ENCODE results near the gene FBXO7.

The FBXO7 gene

DNA sequence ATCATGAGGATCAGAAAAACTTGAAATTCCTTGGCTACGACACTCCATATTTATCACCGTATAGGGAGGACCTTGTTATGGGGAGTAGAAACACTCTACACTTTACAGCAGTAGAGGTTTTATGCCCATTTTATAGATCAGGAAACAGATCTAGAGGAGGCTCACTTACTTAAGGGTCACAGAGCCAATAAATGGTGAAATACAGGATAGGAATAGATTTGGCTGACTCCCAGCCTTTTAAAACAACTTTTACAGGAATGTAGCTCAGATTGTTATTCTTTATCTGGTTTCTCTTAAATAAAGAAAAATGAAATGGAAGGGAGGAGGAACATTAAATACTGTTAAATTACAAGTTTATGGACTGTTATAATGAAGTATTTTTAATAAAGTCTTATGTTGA is 14.8 kb downstream of the FBXO7 start:
- DNase-seq (ENCODE audit: low read depth in 2 of 2) = no peak

DNA sequence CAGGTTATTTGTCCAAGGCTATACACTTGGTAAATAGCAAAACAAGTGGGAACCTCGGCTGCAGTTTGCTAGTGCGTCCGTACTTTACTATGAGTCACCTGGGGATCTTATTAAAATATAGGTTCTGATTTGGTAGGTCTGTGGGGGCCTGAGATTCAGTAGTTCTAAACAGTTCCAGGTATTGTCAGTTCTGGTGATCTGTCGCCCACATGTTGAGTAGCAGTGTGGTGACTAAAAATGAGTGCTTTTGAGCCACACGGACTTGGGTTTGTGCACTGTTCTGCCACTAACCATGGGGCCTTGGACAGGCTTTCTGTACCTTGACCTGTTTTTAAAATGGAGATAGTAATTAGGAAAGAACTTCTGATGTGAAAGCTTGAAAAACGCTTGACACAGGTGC is 15.7 kb downstream of the FBXO7 start:
- DNase-seq (ENCODE audit: low read depth in 2 of 2) = no peak

DNA sequence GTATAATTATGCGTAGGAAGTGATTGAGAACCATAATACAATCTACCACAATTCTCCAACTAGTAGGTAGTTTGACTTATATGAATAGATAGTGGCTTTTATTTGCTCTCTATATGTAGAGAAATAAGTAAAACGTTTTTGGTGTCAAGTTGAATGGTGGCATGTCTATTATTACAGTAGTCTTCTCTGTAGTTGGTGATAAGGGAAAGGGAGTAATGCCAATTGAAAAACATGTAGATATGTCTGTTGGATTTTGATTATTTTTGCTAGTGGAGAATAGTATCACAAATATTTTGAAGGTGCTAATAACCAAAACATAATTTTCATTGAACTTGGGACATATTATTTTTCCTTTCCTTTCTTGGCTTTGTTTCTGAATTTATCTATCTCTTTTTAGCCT is 17.5 kb downstream of the FBXO7 start:
- no peak for DNase-seq (ENCODE audit: low read depth in 2 of 2)

DNA sequence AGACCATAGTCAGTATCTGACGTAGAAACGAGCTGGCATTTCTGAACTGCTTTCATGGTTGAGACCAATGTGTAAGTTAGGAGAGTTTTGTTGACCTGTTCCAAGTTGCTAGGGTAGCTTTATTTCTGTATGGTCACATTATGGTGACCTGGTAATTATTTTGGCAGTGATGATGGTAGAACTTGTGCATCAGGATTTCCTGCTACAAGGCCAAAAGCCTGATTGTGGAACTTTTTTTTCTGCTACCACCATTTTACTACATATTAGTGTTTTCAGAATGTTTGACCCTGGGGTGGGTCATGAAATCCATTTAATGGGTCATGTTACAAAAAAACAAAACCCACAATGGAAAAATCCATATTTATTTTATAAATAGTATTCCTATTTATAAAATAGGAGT is 18.9 kb downstream of the FBXO7 start:
- DNase-seq (ENCODE audit: low read depth in 2 of 2) = no peak

DNA sequence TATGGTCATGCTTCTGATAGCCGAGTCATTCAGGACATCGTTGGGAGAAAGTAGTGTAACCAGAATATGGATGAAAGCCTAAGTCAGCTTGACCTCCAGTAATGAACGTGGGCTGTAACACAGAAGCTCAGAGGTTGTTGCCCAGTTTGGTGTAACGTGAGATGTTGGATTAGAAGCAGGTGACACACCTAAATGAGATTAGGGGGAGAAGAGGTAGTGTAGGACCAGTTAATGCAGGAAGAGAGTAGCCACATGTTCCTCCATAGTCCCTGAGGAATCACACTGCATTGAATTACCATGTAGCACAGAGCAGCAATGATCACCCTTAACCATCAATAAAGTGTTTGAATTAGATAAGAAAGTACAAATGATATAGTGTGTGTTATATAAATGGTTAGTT is 20.4 kb downstream of the FBXO7 start:
- no peak for DNase-seq (ENCODE audit: low read depth in 2 of 2)

DNA sequence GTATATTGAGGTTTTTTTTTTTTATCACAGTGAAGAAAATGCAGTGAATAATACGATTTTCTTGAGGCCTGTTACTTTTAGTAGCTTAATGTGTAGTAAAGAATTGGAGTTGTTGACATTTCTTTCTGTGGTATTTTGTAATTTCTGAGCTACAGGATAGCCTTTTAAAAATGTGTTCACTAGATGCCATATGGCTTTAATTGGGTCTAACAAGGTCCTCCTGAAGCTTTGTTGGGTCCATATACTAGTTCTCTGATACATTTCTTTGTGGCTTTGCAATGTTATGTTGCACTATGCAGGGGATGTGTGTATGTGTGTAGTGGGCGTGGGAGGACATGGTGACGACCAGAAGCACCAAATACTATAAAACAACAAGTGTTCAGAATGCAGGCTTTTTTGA is 25.1 kb downstream of the FBXO7 start:
- DNase-seq (ENCODE audit: low read depth in 2 of 2) = no peak

DNA sequence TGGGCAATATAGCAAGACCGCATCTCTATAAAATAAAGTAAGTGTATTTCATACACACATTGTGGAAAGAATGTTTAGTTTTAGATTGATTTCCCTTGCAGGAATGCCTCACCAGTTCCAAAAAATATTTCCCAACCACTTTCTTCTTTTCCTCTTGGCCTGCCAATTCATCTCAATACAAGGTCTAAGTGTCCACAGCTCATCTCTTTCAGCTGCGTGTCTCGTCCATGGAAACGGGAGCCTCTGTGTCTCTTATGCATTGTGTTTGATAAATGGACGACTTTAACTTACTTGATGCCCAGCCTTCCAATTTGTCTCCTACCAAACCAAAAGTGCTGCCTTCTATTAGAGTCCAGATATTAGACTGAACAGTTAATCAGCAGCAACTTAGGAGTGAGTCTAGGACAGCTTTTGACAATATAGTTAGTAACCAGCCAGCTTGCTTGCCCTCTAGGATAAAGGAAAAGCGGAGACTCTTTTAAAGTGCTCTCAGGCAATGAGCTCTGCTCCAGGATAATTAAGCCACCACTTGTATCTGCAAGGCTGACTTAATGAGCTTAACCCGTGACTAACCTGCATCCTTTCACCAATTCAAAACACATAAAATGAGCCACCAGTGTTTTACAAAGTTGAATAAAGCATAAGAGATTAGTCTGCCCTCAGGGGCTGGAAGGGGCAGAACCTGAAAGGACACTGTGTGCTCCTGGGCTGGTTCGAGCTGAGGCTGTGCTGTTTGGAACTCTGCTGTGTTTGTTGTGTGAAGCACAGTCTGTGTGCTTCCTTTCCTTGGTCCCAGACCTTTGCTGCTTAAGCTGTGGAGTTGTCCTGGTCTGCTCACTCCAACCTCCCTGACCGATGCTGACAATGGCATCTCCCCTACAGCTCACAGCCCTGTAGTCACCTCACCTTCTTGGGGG is 27.5 kb downstream of the FBXO7 start:
- no peak for DNase-seq (ENCODE audit: low read depth in 2 of 2)

DNA sequence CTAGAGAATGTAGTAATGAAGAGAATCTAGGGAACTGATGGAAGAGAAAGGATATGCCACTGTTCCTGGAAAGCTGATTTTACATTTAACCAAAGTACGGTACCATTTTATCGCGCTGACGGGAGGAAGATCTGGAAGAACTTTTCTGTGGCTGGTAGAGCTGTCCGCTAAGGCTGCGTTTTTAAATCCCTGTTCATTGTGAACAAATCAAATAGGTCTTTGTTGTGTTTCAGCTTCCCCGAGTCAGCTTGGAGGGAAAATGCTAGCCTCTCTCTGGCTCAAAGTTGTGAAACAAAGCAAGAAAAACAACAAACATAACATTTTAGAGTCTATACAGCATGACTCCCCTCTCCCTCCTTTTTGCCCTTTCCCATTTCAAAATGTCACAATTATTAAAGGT is 34.4 kb downstream of the FBXO7 start:
- DNase-seq (ENCODE audit: low read depth in 2 of 2) = no peak

DNA sequence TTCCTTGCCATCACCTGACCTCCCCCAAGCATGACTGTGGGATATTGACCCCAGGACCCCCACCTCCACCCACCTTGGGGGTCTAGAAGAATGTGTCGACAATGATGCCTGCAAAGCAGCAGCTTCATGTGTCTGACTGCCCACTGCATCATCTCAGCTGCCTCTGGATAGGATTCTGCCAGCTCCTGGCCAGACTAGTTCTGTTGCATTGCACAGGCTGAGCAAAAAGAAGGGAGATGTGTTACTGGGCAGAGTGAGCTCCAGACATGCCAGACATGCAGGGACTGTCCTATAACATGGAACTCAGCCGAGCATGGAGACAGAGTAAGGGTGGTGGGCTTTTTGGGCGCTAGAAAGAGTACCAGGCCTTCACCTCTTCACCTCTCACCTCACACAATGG is 36.7 kb downstream of the FBXO7 start:
- no peak for DNase-seq (ENCODE audit: low read depth in 2 of 2)

DNA sequence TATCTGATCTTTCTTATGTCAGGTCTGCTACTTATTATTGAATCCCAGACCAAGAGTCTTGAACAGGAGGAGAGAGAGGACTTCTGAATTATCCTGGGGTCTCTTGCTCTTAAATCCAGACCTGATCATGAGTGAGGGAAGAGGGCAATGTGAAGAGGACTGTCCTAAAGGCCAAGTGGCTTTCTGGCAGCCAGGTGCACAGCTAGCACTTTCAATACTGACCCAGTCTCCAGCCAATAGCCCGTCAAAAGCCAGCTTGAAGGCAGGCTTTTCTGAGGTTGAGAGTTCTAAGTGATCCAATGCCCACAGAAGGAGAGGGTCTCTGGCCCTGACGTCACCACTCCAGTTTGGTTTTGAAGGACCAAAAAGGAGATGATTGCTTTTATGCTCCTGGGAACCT is 37.2 kb downstream of the FBXO7 start:
- no peak for DNase-seq (ENCODE audit: low read depth in 2 of 2)

DNA sequence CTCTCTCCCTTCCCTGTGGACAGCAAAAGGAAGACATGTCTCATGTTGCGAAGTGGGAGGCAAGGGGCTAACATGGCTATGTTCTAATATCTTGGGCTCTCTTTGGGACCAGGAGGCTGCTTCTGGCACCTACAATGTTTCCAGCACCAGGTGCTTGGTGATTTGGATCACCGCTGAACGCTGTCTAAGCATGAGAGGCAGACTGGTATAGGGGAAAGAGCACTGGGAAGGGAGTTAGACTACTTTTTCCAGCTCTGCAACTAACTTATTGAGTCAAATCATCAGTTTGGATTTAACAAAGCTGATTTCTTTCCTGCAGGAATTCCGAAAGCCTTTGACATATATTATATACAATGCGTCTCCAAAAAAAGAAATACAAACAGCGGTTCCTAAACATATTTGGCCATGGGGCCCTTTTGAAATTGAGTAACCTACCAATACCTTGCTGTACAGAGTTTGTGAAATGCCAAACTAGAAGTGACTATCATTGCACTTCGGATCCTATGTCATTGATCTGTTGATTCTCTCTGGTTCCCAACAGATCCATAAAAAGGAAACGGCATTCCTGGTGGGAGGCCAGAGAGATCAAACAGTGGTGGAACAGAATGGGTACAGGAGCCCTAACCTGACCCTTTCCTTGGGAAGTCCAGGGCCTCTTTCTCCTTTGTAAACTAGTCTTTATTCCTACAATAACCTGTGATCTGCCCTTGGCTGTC is 37.8 kb downstream of the FBXO7 start:
- DNase-seq (ENCODE audit: low read depth in 2 of 2) = no peak

DNA sequence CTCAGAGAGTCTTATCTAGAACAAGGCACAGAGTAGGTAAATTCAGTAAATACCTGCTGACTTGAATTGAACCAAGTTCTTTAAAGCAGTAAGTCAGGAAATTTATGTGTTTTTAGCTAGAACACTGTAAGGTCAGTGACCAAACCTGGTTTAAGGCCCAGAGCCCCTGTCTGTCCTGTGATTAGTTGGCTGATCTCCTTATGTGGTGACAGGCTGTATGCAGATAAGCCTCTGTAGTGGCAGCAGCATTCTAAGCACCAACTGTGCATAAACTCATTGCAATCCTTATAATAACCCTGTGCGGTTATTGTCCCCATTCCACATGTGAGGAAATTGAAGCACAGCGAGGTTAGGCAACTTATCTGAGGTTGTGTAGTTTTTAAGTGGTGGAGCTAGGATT is 40.5 kb downstream of the FBXO7 start:
- DNase-seq (ENCODE audit: low read depth in 2 of 2) = no peak

DNA sequence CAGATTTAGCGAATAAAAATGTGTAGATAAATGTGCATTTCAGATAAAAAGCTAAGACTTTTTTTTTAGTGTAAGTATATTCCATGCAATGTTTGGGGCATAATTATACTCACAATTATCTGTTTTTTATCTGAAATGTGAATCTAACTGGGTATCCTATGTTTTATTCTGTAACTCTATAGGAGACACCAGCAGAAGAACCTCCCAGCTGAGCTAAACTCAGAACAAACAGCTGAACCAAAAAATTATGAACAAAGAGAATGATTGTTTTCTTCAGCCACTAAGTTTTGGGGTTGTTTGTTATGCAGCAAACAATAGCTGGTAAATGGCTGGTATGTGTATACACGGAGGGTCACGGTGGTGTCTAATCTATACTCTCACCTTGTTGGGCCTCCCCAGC is 42.9 kb downstream of the FBXO7 start:
- no peak for DNase-seq (ENCODE audit: low read depth in 2 of 2)

DNA sequence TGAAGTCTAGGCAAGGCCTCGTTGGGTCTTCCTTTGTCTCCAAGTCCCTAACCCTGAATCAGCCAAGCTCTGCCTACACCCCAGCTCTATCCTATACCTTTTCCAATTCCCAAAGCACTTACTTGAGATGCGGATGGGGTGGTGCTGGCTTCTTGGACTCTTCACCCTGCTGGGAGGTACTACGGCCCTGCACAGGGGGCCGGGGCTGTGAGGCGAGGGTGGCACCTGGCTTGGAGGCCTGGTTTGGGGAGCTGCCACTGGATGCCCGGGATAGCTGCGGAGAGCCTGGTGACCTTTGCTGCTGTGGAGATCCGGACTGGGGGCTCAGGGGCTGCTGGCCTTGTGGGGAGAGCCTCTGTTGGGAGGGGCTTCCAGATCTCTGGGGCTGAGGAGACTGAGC is 43.3 kb downstream of the FBXO7 start:
- DNase-seq (ENCODE audit: low read depth in 2 of 2) = no peak

DNA sequence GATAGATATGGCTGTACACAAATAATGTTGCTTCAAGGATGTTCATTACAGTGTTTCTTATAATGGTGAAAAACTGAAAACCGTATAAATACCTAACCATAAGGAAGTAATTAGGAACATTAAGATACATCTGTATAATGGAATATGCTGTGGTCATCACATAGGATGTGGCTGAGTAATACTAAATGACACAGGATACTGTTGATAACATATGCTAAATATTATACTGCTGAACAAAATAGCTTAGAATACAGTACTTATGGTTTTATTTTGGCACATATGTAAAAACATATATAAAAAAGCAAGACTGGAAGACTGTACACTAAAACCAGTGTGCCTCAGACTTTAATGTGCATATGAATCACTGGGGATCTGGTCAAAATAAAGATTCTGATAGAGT is 43.8 kb downstream of the FBXO7 start:
- DNase-seq (ENCODE audit: low read depth in 2 of 2) = no peak

DNA sequence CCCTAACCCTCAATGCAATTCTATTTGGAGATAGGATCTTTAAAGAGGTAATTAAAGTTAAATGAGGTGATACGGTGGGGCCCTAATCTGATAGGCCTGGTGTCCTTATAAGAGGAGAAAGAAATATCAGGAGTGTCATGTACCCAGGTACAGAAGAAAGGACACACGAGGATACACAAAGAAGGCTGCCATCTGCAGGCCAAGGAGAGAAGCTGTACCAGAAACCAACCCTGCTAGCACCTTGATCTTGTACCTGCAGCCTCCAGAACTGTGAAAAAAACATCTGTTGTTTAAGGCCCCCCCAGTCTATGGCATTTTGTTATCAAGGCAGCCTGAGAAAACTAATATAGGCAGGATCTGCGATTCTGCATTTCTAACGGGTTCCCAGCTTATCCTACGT is 44.2 kb downstream of the FBXO7 start:
- no peak for DNase-seq (ENCODE audit: low read depth in 2 of 2)

DNA sequence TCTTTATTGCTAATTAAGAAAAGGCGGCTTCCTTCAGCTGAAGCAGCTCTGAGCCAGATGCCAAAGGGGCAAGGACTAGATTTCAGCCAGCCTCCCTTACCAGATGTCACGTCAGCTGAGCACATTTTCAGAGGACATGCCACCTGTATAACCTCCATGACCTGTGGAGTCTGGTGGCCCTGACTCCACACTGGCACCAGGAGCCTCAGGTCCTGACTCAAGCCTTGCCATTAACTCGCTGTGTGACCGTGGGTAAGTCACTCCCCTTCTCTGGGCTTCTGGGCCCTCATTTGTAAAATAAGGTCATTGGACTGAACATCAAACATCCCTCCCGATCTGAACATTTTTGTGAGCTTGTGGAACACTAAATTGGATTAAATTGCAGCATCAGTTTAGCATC is 46.0 kb downstream of the FBXO7 start:
- DNase-seq (ENCODE audit: low read depth in 2 of 2) = no peak

DNA sequence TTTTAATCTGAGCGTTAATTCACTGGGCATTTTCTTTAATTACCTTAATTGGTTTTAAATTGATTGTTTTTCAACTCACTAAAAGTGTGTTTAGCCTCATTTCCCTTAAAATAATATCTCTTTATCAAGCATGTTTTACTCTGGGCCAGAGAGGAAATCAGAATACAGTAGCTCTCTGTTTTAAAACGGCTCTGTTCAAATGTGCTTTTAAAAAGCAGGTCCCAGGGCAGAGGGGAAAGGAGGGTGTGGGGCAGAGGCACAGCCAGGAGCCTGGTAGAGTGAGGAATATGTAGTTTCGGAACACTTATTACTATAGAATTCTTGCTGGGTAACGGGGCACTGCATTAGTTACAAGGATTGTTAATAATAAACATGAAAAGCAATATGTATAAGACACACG is 47.6 kb downstream of the FBXO7 start:
- DNase-seq (ENCODE audit: low read depth in 2 of 2) = no peak

DNA sequence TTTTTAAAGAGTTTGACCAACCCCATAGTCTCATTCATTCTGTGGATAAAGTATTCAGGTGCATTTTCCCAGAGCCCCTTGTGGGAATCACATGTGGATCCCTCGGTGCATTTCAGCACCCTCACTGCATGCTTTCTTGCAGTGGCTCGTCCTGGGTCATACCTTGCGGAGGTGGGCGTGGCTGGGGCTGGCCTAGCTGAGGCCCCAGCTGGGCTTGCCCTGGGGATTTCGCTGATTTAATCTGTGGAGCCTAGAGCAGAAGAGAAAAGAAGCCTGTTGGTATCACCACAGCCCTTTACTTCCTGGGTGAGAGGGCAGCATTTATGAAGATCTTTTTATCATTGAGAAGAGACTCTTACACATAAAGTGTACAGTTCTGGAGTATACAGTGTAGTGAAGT is 53.1 kb downstream of the FBXO7 start:
- no peak for DNase-seq (ENCODE audit: low read depth in 2 of 2)

DNA sequence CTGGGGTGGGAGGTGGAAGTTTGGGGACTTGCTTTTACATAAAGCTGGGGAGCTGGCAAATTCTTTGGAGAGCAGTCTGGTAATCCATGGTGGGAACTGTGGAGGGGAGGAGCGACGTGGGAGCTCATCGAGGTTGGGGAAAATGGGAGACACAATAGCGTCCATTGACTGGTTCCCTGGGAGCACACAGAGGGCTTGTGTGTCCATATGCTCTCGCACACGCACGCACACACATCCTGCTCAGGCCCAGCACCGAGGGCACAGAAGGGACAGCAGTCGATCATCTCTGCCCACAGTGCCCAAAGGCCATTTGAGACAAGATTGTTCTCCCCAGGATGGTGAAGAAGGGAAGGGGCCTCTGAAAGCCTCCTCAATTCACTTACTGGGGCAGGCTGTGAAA is 53.7 kb downstream of the FBXO7 start:
- DNase-seq (ENCODE audit: low read depth in 2 of 2) = no peak

DNA sequence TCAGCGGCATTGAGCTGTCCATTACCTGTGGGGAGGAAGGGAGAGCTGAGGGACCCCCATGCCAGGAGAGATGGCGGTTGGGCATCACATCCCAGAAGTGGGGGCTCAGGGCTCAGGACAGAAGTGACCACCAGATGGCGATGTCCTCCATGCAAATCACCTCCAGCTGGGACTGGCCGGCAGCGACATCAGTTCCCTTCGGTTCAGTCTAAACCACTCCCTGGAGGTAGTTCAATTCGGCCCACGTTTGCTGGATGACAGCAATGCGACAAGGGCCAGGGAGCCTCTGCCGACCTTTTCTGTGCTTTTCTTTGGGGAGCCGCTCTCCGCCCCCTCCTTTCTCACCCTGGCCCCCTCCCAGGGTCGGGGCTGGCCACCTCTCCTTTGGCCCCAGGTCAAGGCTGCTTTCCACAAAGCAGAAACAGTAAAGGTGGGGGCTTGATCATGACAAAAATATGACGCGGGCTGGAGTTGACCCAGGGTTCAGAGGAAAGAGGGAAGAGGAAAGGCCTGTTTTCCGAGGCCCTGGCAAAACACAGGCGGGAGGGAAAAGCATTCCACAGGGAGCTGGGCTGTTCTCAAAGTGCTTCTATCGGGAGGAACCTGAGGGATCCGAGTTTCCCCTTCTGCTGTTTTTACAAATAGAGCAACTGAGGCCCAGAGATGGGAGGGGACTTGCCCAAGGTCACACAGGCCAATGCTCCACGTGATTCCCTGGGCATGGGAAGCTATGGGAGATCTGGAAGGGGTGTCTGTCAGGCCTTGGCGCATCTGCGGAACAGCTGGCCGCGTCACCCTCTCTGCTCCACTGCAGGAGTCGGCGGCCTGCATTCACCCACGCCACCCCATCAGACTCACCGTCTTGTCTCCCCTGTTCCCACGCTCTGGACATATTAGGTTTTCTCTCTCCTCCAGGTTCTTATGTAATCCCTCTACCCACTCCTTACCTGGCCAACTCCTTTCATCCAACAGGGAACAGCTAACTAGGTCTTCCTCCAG is 54.7 kb downstream of the FBXO7 start:
- peak; percentile 47 to 55 for DNase-seq (ENCODE audit: low read depth in 2 of 2)

DNA sequence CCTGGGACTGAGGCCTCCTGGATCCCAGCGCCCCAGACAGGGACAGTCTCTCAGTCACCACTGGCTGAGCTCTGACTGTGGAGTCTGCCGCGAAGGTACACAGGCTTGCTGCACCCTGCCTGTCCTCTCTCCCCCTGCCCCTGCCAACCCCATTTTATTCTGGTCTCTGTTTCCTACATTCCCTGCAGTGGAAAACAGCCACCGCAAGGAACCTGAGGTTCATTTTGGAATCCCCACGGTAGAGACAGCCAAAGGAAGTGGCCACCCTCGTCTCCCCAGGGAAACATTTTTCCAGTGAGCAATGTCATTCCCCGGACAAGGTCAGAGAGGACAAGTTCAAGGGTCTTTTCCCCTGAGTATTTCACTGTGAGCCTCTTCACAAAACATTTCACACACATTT is 56.6 kb downstream of the FBXO7 start:
- DNase-seq (ENCODE audit: low read depth in 2 of 2) = no peak

Measured in stimulated activated CD8-positive, alpha-beta memory T cell treated with anti-CD3 and anti-CD28 coated beads, Interleukin-2, amount 100 ng/mL, for 48 hours (primary cell).